Effector memory CD4-positive, alpha-beta T cell (primary cell): ENCODE results near the gene MYO5B.

Experiments used
- DNase-seq, 3 donors: peaks; one replicate each; pipeline ENCODE4 v3.0.0-alpha.2; 2020
- H3K27ac ChIP-seq: 2 replicates; pipeline ENCODE4 v1.7.0; 2013; ENCODE audit warnings: mild to moderate bottlenecking, low read length, moderate library complexity; ENCODE audit not compliant: insufficient read depth, poor library complexity, severe bottlenecking
- H3K27me3 ChIP-seq: replicated peaks from 2 replicates; pipeline ENCODE4 v1.7.0; 2013; ENCODE audit warnings: mild to moderate bottlenecking, low read length; ENCODE audit not compliant: insufficient read depth, control insufficient read depth, poor library complexity, severe bottlenecking
- H3K36me3 ChIP-seq: 2 replicates; pipeline ENCODE4 v1.7.0; 2013; ENCODE audit warnings: mild to moderate bottlenecking, low read length, moderate library complexity; ENCODE audit not compliant: control insufficient read depth, insufficient read depth
- H3K4me1 ChIP-seq: 2 replicates; pipeline ENCODE4 v1.7.0; 2013; ENCODE audit warnings: low read length, mild to moderate bottlenecking; ENCODE audit not compliant: control insufficient read depth, insufficient read depth, poor library complexity, severe bottlenecking
- H3K4me3 ChIP-seq: 2 replicates; pipeline ENCODE4 v1.7.0; 2013; ENCODE audit warnings: low read length, low read depth, mild to moderate bottlenecking; ENCODE audit not compliant: insufficient read depth, poor library complexity, severe bottlenecking
- H3K9me3 ChIP-seq: 2 replicates; pipeline ENCODE4 v1.7.0; 2013; ENCODE audit warnings: mild to moderate bottlenecking, low read length, moderate library complexity; ENCODE audit not compliant: control insufficient read depth

MYO5B gene

GRCh38 chr18:49878567-49879270, 316.2 kb downstream of the MYO5B start:
- DNase-seq = no peak
- Histone ChIP-seq H3K36me3 (no peaks in the 10 kb centered on the region), H3K27ac (no peak overlapping the region), H3K4me1 (no peaks in the 10 kb centered on the region), H3K27me3 (no peaks in the 10 kb centered on the region), H3K9me3 (no peaks in the 10 kb centered on the region), H3K4me3 (no peak overlapping the region)

- Histone ChIP-seq H3K4me3 (no peak overlapping the region), H3K36me3 (no peaks in the 10 kb centered on the region), H3K27ac (no peak overlapping the region), H3K4me1 (no peaks in the 10 kb centered on the region), H3K9me3 (no peaks in the 10 kb centered on the region), H3K27me3 (no peaks in the 10 kb centered on the region)
- DNase-seq = no peak
These were observed 316.9 kb downstream of the MYO5B start for GRCh38 chr18:49878015-49878414.

GRCh38 chr18:49876536-49876935, 318.4 kb downstream of the MYO5B start:
- no peaks in the 10 kb centered on the region for H3K36me3 ChIP-seq
- no peaks in the 10 kb centered on the region for H3K4me1 ChIP-seq
- DNase-seq = no peak
- no peaks in the 10 kb centered on the region for H3K27me3 ChIP-seq
- H3K4me3 ChIP-seq = no peak overlapping the region
- H3K27ac ChIP-seq = no peak overlapping the region
- H3K9me3 ChIP-seq = no peaks in the 10 kb centered on the region

DNA sequence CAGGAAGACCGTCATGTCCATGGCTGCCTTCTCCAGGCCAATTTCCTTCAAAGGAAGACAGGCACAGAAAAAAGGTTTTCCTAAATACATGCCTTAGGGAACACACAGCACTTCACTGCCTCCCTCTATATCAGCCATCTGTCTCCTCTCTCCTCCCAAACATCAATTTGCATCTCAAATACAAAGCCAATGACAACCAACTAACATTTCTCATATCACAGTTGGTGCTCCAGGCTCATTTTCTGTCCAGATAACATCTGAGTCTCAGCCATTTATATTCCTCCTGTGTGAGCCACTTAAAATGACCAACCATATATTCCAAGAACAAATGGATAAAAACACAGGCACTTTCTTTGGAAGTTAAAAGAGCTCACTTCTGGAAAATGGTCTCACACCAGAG, 319.2 kb downstream of the MYO5B start:
- Histone ChIP-seq H3K4me1 (no peaks in the 10 kb centered on the region), H3K36me3 (no peaks in the 10 kb centered on the region), H3K27me3 (no peaks in the 10 kb centered on the region), H3K27ac (no peak overlapping the region), H3K4me3 (no peak overlapping the region), H3K9me3 (no peaks in the 10 kb centered on the region)
- no peak for DNase-seq

DNA sequence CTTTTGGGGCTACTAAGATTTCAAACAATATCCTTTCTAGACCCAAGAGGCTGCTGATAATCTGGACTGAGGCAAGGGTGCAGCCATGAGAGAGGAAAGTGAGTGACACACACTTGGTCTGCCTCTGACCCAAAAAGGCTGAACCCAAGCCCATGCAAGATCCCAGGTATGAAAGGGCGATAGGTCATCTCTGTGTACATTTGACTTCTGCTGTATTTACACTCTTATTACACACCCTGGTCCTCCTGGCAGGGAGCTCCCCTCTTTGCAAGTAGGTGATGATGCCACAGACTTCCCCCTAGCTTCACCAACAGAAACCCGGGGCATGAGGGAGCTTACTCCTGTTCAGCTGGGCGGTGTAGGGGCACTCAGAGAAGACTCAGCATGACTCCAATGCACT, 319.8 kb downstream of the MYO5B start:
- no peak overlapping the region for H3K4me3 ChIP-seq
- no peaks in the 10 kb centered on the region for H3K27me3 ChIP-seq
- DNase-seq = no peak
- H3K9me3 ChIP-seq = no peaks in the 10 kb centered on the region
- H3K27ac ChIP-seq = no peak overlapping the region
- no peaks in the 10 kb centered on the region for H3K4me1 ChIP-seq
- no peaks in the 10 kb centered on the region for H3K36me3 ChIP-seq

DNA sequence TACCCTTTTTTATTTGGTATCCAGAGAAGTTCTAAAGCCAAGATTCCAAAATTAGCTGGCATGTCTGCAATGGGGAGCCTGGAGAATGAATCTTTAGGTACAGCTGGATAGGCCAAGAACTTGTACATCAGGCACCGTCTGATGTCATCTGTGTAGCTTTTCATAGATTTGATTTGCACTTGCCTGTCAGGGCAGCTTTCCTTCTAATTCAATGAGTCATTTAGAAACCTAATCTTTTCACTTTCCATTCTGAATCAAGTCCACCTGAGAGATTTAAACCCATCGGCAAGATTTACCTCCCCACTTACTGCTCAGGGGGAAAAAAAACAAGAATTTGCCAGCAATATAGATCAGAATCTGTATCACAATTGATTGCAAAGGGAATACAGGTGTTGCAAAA, 320.7 kb downstream of the MYO5B start:
- Histone ChIP-seq H3K4me1 (no peaks in the 10 kb centered on the region), H3K36me3 (no peaks in the 10 kb centered on the region), H3K9me3 (no peaks in the 10 kb centered on the region), H3K27ac (no peak overlapping the region), H3K4me3 (no peak overlapping the region), H3K27me3 (no peaks in the 10 kb centered on the region)
- DNase-seq = no peak

- DNase-seq = no peak
- no peaks in the 10 kb centered on the region for H3K4me1 ChIP-seq
- no peaks in the 10 kb centered on the region for H3K27me3 ChIP-seq
- H3K27ac ChIP-seq = no peak overlapping the region
- H3K4me3 ChIP-seq = no peak overlapping the region
- no peaks in the 10 kb centered on the region for H3K9me3 ChIP-seq
- H3K36me3 ChIP-seq = no peaks in the 10 kb centered on the region
These were observed 325.6 kb downstream of the MYO5B start for GRCh38 chr18:49869354-49869753.

GRCh38 chr18:49866680-49867079, 328.3 kb downstream of the MYO5B start:
- no peak overlapping the region for H3K4me3 ChIP-seq
- H3K4me1 ChIP-seq = no peaks in the 10 kb centered on the region
- H3K27me3 ChIP-seq = no peaks in the 10 kb centered on the region
- no peaks in the 10 kb centered on the region for H3K36me3 ChIP-seq
- no peak for DNase-seq
- no peak overlapping the region for H3K27ac ChIP-seq
- no peaks in the 10 kb centered on the region for H3K9me3 ChIP-seq

DNA sequence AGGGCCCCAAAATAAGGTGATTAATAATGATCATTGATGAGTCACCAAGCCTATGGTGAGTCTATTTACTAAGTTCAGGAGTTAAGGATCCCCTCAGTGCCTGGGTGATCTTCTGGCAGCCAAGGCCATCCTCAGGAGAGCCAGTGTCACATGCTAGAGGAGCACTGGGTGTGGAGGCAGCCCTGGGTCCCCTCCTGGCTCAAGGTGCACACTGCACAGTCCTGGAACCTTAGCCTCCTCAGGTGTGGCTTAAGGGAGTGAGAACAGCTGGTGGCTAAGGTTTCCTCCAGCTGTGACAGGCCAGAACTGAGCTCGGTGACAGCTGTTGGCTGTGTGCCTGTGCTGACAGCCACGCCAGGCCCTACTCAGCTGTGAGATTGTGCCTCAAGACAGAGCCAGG, 329.5 kb downstream of the MYO5B start:
- no peak overlapping the region for H3K4me3 ChIP-seq
- H3K27me3 ChIP-seq = no peaks in the 10 kb centered on the region
- H3K36me3 ChIP-seq = no peaks in the 10 kb centered on the region
- DNase-seq = no peak
- no peak overlapping the region for H3K27ac ChIP-seq
- no peaks in the 10 kb centered on the region for H3K4me1 ChIP-seq
- no peaks in the 10 kb centered on the region for H3K9me3 ChIP-seq

GRCh38 chr18:49863769-49864621, 331.0 kb downstream of the MYO5B start:
- DNase-seq = no peak
- Histone ChIP-seq H3K36me3 (no peaks in the 10 kb centered on the region), H3K27ac (no peak overlapping the region), H3K9me3 (no peaks in the 10 kb centered on the region), H3K4me1 (no peaks in the 10 kb centered on the region), H3K4me3 (no peak overlapping the region), H3K27me3 (no peaks in the 10 kb centered on the region)
